GM12873 (cell line): ENCODE results near the gene PITX1.

Experiments used
- CTCF ChIP-seq: IDR thresholded peaks from 2 replicates; pipeline ENCODE4 v1.5.1; 2012; ENCODE audit warnings: low read depth, mild to moderate bottlenecking, moderate library complexity, low read length, control low read depth; ENCODE audit not compliant: insufficient read depth; ENCODE audit errors: missing control alignments

Gene PITX1

GRCh38 chr5:135033901-135034235 lies at the start of gene PITX1:
Gene PITX1 (minus strand): TSS chr5:135034228. CDS start chr5:135033881, 347 bp downstream.
- no peak for TF ChIP-seq CTCF

- TF ChIP-seq CTCF = no peak
Observed at GRCh38 chr5:135081240-135081639, 47.2 kb upstream of the PITX1 start.

- no peak for TF ChIP-seq CTCF
Observed at GRCh38 chr5:135079760-135080159, 45.7 kb upstream of the PITX1 start.

GRCh38 chr5:135079099-135079681 lies 45.2 kb upstream of the PITX1 start:
- no peak for TF ChIP-seq CTCF

- TF ChIP-seq CTCF = no peak
Observed at GRCh38 chr5:135076801-135077200, 42.8 kb upstream of the PITX1 start.

- TF ChIP-seq CTCF = no peak
Observed at GRCh38 chr5:135076051-135076491, 42.0 kb upstream of the PITX1 start.

- no peak for TF ChIP-seq CTCF
Observed at GRCh38 chr5:135075621-135076020, 41.6 kb upstream of the PITX1 start.

GRCh38 chr5:135073761-135074345 lies 39.8 kb upstream of the PITX1 start:
- no peak for TF ChIP-seq CTCF
